Midbrain (tissue), 1 donor: ENCODE data around the gene CXCL1.

Experiments used
- DNase-seq: peaks from one replicate; lab custom pipeline; 2025; lab: John Stamatoyannopoulos, UW

The CXCL1 gene

DNA sequence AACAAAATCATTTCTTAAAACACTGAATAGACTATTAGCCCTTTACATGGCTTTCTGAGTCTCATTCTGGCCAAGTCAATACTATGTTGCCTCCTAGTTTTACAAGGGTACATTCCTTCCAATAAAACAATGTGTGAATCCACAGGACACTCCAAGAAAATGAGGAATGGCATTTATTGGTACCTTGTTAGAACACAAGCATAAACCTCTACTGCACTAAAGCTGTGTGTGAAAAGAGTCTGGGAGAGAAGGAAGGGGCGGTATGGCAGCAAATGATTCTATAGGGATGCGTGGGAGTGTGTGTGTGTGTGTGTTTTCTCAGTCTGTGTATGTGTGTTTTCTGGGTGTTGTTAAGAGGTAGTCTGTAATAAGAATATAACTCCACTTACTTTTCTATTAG is 48.9 kb downstream of the CXCL1 start:
- no peak for DNase-seq

GRCh38 chr4:73919691-73920090 is 50.5 kb downstream of the CXCL1 start:
- no peak for DNase-seq
